HG03342 (cell line): ENCODE results near the gene LRRC9.

Experiments used
- ATAC-seq: cut with Tn5 transposase; IDR thresholded peaks from one replicate; pipeline ENCODE4 v1.9.1; 2021; ENCODE audit warnings: mild to moderate bottlenecking, moderate library complexity; ENCODE audit not compliant: unreplicated experiment

The LRRC9 gene

GRCh38 chr14:60106339-60106738, 186.4 kb downstream of the LRRC9 start:
- no peak for ATAC-seq

GRCh38 chr14:60107477-60107876, 187.5 kb downstream of the LRRC9 start:
- ATAC-seq, result no peak

GRCh38 chr14:60111732-60112131, 191.8 kb downstream of the LRRC9 start:
- ATAC-seq, result no peak
